ENCODE measurements around the gene CCNJL. TPM values are rescaled to one million over a fixed set of nuclear protein-coding genes. Genes with fewer than 3 reads are reported as not detected.

CCNJL gene
- total and polyA plus RNA-seq, 2 of the 8 experiments (the other 6 are each of a cell fraction or from before 2014, with no cell fraction given), result 34.6 to 44.7 TPM

DNA sequence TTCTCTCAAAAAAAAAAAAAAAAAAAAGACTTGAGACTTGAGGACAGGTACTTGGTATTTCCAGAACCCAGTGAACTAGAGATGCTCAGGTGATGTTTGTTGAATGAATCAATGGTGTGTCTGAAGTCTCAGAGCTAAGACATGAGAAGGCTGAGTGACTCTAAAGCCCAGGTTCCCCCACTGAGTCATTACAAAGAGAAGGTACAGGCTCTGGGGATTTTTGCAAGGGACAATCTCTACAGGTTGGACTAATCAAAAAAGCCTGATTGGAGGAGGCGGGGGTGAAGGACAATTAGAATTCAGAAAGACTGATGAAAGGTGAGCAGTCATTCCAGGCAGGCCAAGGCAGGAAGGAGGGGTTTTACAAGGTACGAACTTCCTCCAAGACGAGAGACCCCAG is 91.3 kb downstream of the CCNJL start:
- Histone ChIP-seq H3K23me2 (ENCODE audit: low read depth, low read length) (no peaks in the 10 kb centered on the region), H2BK120ac (replicated peaks; ENCODE audit: low read depth, low read length) (no peak overlapping the region), H3K4ac (replicated peaks; ENCODE audit: insufficient read length, low read depth, low read length) (no peak overlapping the region), H3K4me1 (replicated peaks in 1 of 4; ENCODE audit: control insufficient read depth in 3 of 4, insufficient read depth in 4 of 4, low read length in 3 of 4) (no peaks in the 10 kb centered on the region), H2AK5ac (ENCODE audit: low read depth, low read length) (no peak overlapping the region), H2BK20ac (ENCODE audit: low read length) (no peak overlapping the region), H3K18ac (ENCODE audit: extremely low read depth, low read length) (no peak overlapping the region), H3K56ac (replicated peaks; ENCODE audit: insufficient read length, low read depth, low read length) (no peak overlapping the region), H2BK5ac (ENCODE audit: low read depth, low read length) (no peak overlapping the region), H2BK15ac (ENCODE audit: low read length) (no peak overlapping the region), H3K4me3 (ENCODE audit: extremely low read depth in 1 of 4, insufficient read depth in 2 of 4, low read depth in 3 of 4, low read length in 4 of 4) (no peak overlapping the region), H2BK12ac (ENCODE audit: low read depth, low read length) (no peak overlapping the region), H3K14ac (ENCODE audit: insufficient read length) (no peak overlapping the region), H3K23ac (ENCODE audit: insufficient read length) (no peak overlapping the region), H3K4me2 (ENCODE audit: insufficient read depth in 1 of 2, low read depth in 2 of 2, low read length in 2 of 2) (no peak overlapping the region), H3K27me3 (replicated peaks in 1 of 4; ENCODE audit: control insufficient read depth in 3 of 4, extremely low read depth in 1 of 4, insufficient read depth in 3 of 4, low read length in 3 of 4) (no peaks in the 10 kb centered on the region), H3K27ac (ENCODE audit: low read depth, low read length) (no peak overlapping the region), H4K20me1 (replicated peaks in 1 of 2; ENCODE audit: control insufficient read depth in 1 of 2, insufficient read depth in 2 of 2, low read length in 2 of 2) (no peaks in the 10 kb centered on the region), H3K79me1 (ENCODE audit: low read depth, low read length) (no peaks in the 10 kb centered on the region), H3K9me3 (ENCODE audit: insufficient read depth in 2 of 2, low read depth in 1 of 2, low read length in 1 of 2) (no peaks in the 10 kb centered on the region), H3K9ac (replicated peaks in 1 of 4; ENCODE audit: extremely low read depth in 1 of 4, low read depth in 3 of 4, low read length in 3 of 4) (no peak overlapping the region), H4K91ac (replicated peaks; ENCODE audit: insufficient read length, low read length) (no peak overlapping the region), H3K79me2 (ENCODE audit: control insufficient read depth in 1 of 2, insufficient read depth in 2 of 2, low read length in 2 of 2) (no peaks in the 10 kb centered on the region), H3K36me3 (ENCODE audit: control insufficient read depth in 2 of 4, insufficient read depth in 4 of 4, low read length in 3 of 4) (no peaks in the 10 kb centered on the region), H4K5ac (ENCODE audit: insufficient read length, low read depth, low read length) (no peak overlapping the region), H4K8ac (ENCODE audit: extremely low read depth, insufficient read depth, low read length) (no peak overlapping the region), H2AFZ (ENCODE audit: low read length) (0 out of 2 replicates have a peak overlapping the region, but pooled peaks have one; percentile 50)
- no peak for FAIRE-seq
- POLR2A ChIA-PET (ENCODE audit: partially characterized antibody), result no interaction called here
- 86% methylated on average over 3 of the region's 3 CpGs; no CpG with 5 or more reads in 1 of the 2 experiments for WGBS, 2 experiments (ENCODE audit: extremely low coverage in 1 of 2, insufficient coverage in 1 of 2, insufficient read length in 1 of 2, insufficient replicate concordance in 2 of 2, low coverage in 1 of 2, low lambda C conversion rate in 2 of 2, missing lambda C conversion rate in 1 of 2)
- TF ChIP-seq CHD1 (IDR thresholded peaks at IDR 0.05; ENCODE audit: low read depth, low read length) (no peak), TCF12 (IDR thresholded peaks at IDR 0.05; ENCODE audit: low read depth, low read length) (no peak), SIRT6 (IDR thresholded peaks at IDR 0.05; ENCODE audit: low read length) (no peak), SP4 (IDR thresholded peaks at IDR 0.05; ENCODE audit: low read length) (no peak), FOSL1 (IDR thresholded peaks at IDR 0.05; ENCODE audit: insufficient read depth, low read depth, low read length) (no peak), RNF2 (IDR thresholded peaks at IDR 0.05; ENCODE audit: borderline replicate concordance, low read depth, low read length, missing control alignments, poor library complexity, severe bottlenecking) (no peak), RAD21 (IDR thresholded peaks at IDR 0.05 in 1 of 2, conservative IDR thresholded peaks at IDR 0.05 in 1 of 2; ENCODE audit: low read depth in 2 of 2, low read length in 2 of 2) (no peak), KDM5A (IDR thresholded peaks at IDR 0.05; ENCODE audit: low read length) (no peak), JUND (IDR thresholded peaks at IDR 0.05; ENCODE audit: low read length) (no peak)
- TF ChIP-seq, protein P1, sequence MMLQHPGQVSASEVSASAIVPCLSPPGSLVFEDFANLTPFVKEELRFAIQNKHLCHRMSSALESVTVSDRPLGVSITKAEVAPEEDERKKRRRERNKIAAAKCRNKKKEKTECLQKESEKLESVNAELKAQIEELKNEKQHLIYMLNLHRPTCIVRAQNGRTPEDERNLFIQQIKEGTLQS (IDR thresholded peaks at IDR 0.05; ENCODE audit: insufficient read depth, low read depth, low read length), result no peak
- TF ChIP-seq, protein P2, sequence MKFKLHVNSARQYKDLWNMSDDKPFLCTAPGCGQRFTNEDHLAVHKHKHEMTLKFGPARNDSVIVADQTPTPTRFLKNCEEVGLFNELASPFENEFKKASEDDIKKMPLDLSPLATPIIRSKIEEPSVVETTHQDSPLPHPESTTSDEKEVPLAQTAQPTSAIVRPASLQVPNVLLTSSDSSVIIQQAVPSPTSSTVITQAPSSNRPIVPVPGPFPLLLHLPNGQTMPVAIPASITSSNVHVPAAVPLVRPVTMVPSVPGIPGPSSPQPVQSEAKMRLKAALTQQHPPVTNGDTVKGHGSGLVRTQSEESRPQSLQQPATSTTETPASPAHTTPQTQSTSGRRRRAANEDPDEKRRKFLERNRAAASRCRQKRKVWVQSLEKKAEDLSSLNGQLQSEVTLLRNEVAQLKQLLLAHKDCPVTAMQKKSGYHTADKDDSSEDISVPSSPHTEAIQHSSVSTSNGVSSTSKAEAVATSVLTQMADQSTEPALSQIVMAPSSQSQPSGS (IDR thresholded peaks at IDR 0.05; ENCODE audit: low read length), result no peak
- CTCF ChIA-PET (ENCODE audit: partially characterized antibody), result interaction anchor here (0.7 to 1.4 kb wide), 3 partner anchors 24 to 200 kb away, joined by 3 to 5 read pairs (median 3); no protein-coding TSS in a partner anchor
- DNase-seq (ENCODE audit: low read depth in 1 of 2, low spot score in 2 of 2), result no peak

Measured in H1 (cell line).